Bronchial epithelial cell (primary cell): ENCODE results near the gene ADGRG6. TPM values are rescaled to one million over a fixed set of nuclear protein-coding genes. Genes with fewer than 3 reads are reported as not detected.
"Not testable (repeated sequence)": the region's sequence is repeated elsewhere in the genome, so short reads cannot be mapped to it uniquely, and the experiment has no call there.

Source experiments
- DNase-seq: peaks from one replicate; pipeline ENCODE4 v3.0.0-alpha.2; 2010; ENCODE audit warnings: low read depth
- FAIRE-seq: peaks from 2 replicates; lab custom pipeline; 2011; peaks lifted over from hg19 to GRCh38; lab: Jason Lieb, UNC
- H3K27me3 ChIP-seq: 2 replicates; pipeline ENCODE4 v1.5.1; 2011; ENCODE audit warnings: low read length; ENCODE audit not compliant: control insufficient read depth, insufficient read depth
- H3K36me3 ChIP-seq: 2 replicates; pipeline ENCODE4 v1.5.1; 2011; ENCODE audit warnings: low read length; ENCODE audit not compliant: control insufficient read depth, insufficient read depth
- H3K4me3 ChIP-seq: 2 replicates; pipeline ENCODE4 v1.5.1; 2011; ENCODE audit warnings: mild to moderate bottlenecking, low read depth, low read length, control low read depth
- CTCF ChIP-seq: IDR thresholded peaks from 2 replicates; pipeline ENCODE4 v1.5.1; 2011; ENCODE audit warnings: mild to moderate bottlenecking, moderate library complexity, low read length, control low read depth, inconsistent platforms; ENCODE audit not compliant: insufficient read depth, severe bottlenecking
- total RNA-seq: library from RNA; depleted of rRNA; stranded (reverse); fragments of >200 nt; gene quantifications from 2 replicates; pipeline ENCODE4 v1.2.1, GENCODE V29; 2014

Gene ADGRG6
- total RNA-seq, 1 donor from 2014 or later, result 12.4 TPM

- no peak for TF ChIP-seq CTCF
- peaks cover 3% of the 10 kb centered on the region for H3K36me3 ChIP-seq
- no peak for FAIRE-seq
- DNase-seq, result no peak
- no peaks in the 10 kb centered on the region for H3K27me3 ChIP-seq
- no peak overlapping the region for H3K4me3 ChIP-seq
Measured at GRCh38 chr6:142452993-142453392, 151.2 kb downstream of the ADGRG6 start.

- H3K36me3 ChIP-seq, DNase-seq, FAIRE-seq, H3K4me3 ChIP-seq, H3K27me3 ChIP-seq: not testable (repeated sequence)
Measured at GRCh38 chr6:142454196-142454595, 152.4 kb downstream of the ADGRG6 start.

GRCh38 chr6:142454848-142455247 is 153.0 kb downstream of the ADGRG6 start:
- FAIRE-seq, DNase-seq: not testable (repeated sequence)

GRCh38 chr6:142455957-142456589 is 154.3 kb downstream of the ADGRG6 start:
- no peak for FAIRE-seq

More at GRCh38 chr6:142454848-142455247, 153.0 kb downstream of the ADGRG6 start:
- H3K27me3 ChIP-seq, H3K36me3 ChIP-seq, H3K4me3 ChIP-seq: not testable (repeated sequence)

GRCh38 chr6:142457638-142458406 is 156.0 kb downstream of the ADGRG6 start:
- no peak for DNase-seq
- TF ChIP-seq CTCF, result no peak
- Histone ChIP-seq H3K4me3 (no peak overlapping the region), H3K36me3 (peaks cover under 1% of the 10 kb centered on the region), H3K27me3 (no peaks in the 10 kb centered on the region)
- FAIRE-seq, result no peak

More at GRCh38 chr6:142455957-142456589, 154.3 kb downstream of the ADGRG6 start:
- TF ChIP-seq CTCF, result no peak
- Histone ChIP-seq H3K4me3 (no peak overlapping the region), H3K36me3 (peaks cover 3% of the 10 kb centered on the region), H3K27me3 (no peaks in the 10 kb centered on the region)
- DNase-seq, result no peak

- DNase-seq, result no peak
- H3K36me3 ChIP-seq, result no peaks in the 10 kb centered on the region
- no peaks in the 10 kb centered on the region for H3K27me3 ChIP-seq
- H3K4me3 ChIP-seq, result no peak overlapping the region
- no peak for TF ChIP-seq CTCF
- FAIRE-seq, result no peak
Measured at GRCh38 chr6:142458836-142459235, 157.0 kb downstream of the ADGRG6 start.
